GM19438 (cell line): ENCODE data around the gene TOM1L2.

Experiments
- ATAC-seq: cut with Tn5 transposase; IDR thresholded peaks from one replicate; pipeline ENCODE4 v1.9.1; 2021; ENCODE audit warnings: low read depth; ENCODE audit not compliant: unreplicated experiment

TOM1L2 gene

DNA sequence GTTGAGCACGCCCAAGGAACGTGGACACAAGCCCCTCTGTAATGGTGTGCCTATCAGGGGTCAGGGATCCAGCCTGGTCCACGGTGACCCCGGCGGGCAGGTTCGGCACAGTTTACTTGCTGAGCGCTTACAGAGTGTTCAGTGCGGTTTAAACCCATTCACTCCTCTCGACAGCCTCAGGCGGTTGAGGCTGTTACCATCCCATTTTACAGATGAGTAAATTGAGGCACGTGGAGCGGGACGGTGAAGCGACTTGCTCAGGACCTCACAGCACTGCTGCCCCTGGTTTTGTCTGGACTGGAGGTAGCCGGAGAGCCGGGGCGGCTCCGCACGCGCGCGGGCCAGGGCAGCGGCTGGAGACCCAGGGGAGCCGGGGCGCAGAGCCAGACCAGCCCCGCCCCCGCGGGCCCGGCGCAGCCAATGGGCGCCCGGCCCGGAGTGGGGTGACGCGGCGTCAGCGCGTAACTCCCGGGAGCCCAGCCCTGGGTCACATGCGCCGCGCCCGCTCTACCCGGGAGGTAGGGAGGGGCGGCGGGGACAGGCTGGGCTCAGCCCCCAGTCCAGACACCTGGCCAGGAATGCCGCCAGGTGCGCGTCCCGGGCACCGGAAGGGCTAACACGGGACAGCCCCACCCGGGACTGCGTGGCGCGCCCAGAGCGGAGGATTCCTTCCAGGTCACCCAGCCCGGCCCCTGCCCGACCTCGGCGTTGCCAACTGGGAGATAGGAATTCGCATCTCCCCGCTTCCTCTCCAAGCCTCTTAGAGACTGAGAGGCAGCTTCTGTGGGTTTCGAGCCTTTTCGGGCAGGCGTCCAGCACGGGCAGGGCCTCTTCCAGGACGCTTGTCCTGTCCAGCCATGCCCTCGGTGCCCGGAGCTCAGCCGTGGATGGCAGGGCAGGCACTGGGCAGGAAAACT is 132.2 kb downstream of the TOM1L2 start:
- peak; percentile 41 for ATAC-seq

GRCh38 chr17:17837966-17838962 is 133.9 kb downstream of the TOM1L2 start:
- ATAC-seq = no peak

DNA sequence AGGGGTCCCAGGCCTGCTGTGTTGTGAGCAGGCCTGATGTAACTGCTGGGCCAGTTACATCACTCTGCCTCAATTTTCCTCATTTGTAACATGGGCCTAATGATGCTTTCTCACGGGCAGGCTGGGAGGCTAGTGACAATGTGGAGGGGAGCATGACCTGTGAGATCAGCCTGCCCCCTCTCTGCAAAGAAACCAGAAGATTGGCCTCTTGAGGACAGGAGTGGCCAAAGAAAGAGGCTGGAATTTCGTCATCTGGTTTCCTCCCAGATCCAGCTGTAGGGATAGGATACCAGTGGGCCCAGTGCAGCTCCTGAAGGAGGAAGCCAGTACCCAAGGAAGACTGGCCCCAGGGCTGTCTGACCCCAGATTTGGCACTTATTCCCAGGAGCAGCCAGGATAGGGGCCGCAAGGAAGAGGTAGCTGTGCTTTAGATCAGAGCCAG is 134.8 kb downstream of the TOM1L2 start:
- no peak for ATAC-seq

DNA sequence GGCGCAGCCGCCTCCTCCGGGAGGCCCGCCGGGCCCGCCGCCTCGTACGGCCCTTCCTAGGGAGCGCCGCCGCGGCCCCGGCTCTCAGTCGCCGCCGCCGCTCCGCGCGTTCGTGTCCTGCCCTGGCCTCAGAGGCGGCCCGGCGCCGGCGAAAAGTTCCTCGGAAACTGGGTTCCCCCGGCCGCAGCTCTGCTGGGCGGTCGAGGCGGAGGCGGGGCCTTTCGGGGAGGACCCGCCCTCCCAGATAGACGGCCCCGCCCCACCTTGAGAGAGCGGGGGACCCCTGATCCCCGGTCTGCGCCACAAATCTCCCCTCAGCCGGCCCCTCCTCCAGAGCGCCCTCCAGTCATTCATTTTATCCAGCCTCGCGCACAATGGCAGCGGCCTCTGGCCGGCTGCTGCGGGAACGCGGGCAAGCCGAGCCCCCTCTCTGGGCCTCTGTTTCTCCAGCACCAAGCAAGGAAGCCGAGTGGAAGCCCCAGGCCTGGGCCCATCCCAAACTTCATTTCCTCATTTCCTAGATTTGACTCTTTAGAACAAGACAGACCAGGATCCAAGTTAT is 135.3 kb downstream of the TOM1L2 start, which contains the start of gene SREBF1:
Gene SREBF1, minus strand, starts transcription at position 169 of the 562 bp plus-strand sequence. CDS start 169 bp downstream, outside the sequence.
- peak; percentile 35 for ATAC-seq

DNA sequence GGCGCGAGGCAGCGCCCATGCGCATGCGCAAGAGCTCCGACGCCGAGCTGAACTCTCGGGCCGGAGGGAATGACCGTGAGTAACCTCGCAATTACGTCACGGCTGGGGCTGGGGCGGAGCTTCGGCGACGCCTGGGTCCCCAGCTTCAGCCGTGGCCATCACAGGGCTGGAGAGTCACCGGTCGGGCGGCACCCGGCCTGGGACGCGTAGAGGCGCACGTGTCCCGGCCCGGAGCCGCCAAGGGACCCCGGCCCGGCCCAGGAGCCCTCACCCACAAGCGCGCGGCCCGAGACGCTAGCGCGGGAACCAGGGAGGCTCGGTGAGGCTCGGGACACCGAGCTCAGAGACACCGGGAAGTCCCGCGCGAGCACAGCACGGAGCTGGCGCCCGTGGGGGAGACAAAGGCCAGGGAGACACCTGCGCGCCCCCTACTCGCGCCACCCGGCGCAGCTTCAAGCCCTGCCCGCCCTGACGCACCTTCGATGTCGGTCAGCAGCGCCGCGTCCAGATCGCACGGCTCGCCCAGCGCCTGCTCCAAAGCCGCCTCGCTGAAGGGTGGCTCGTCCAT is 135.9 kb downstream of the TOM1L2 start:
- ATAC-seq = peak; percentile 56

DNA sequence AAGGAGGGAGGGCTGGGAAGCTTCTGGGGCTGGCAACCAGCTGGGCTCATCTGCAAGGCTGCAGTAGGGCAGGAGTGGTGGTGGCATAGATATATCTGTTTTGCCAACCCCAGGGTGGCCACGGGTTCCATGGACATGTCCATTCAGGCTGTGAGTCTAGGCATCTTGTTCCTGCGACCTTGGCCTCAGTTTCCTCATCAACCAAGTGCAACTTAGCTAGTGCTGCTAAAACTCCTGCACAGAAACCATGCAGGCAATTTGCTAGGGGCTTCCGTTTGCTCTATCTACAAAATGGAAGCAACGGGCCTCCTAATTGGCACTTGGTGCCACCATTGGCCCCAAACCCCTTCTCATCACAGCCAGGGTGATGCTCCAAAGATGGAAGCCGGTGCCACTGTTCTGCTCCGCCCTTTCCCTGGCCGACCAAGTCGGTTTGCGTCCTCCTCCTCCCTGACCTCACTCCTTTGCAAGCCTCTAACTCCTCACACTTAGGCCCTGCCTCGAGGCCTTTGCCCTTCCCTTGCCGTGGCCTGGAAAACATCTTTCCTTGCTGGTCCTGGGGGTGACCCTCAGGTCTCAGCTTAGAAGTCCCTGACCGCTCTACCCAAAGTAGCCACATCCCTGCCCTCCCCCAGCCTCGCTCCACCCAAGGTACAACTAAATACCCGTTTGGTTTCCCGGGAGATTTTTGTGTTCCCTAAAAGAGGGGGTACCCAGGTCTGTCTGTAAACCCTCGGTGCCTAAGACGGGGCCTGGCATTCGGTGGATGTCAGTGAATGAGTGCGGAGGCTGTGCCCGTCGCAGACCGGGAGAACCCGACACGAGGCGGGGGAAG is 136.6 kb downstream of the TOM1L2 start:
- no peak for ATAC-seq

GRCh38 chr17:17834974-17835373 is 137.2 kb downstream of the TOM1L2 start:
- no peak for ATAC-seq

DNA sequence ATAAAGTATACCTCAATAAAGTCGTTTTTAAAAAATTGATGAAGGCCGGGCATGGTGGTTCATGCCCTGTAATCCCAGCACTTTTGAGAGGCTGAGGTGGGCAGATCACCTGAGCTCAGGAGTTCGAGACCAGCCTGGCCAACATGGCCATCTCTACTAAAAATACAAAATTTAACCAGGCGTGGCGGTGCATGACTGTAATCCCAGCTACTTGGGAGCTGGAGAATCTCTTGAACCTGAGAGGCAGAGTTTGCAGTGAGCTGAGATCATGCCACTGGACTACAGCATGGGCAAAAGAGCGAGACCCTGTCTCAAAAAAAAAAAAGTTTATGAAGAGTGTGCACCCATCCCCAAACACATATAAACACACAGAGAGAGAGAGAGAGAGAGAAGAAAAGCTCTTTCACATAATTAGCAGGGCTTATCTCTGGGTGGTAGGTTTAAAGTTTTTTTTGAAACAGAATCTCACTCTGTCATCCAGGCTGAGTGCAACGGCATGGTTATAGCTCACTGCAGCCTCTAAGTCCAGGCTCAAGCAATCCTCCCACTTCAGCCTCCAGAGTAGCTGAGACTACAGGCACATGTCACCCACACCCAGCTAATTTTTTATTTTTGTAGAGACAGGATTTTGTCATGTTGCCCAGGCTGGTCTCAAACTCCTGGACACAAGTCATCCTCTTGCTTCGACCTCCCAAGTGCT is 138.4 kb downstream of the TOM1L2 start:
- no peak for ATAC-seq

GRCh38 chr17:17832032-17832363 is 140.2 kb downstream of the TOM1L2 start:
- no peak for ATAC-seq

- ATAC-seq = no peak
These were observed 140.8 kb downstream of the TOM1L2 start for GRCh38 chr17:17831208-17832031.

GRCh38 chr17:17830740-17831207 is 141.4 kb downstream of the TOM1L2 start:
- no peak for ATAC-seq

GRCh38 chr17:17830269-17830567 is 142.0 kb downstream of the TOM1L2 start:
- ATAC-seq = no peak

- ATAC-seq = no peak
These were observed 144.2 kb downstream of the TOM1L2 start for GRCh38 chr17:17827826-17828621.

GRCh38 chr17:17826942-17827785 is 145.0 kb downstream of the TOM1L2 start:
- ATAC-seq = no peak

GRCh38 chr17:17826342-17826713 is 145.9 kb downstream of the TOM1L2 start:
- ATAC-seq = no peak

DNA sequence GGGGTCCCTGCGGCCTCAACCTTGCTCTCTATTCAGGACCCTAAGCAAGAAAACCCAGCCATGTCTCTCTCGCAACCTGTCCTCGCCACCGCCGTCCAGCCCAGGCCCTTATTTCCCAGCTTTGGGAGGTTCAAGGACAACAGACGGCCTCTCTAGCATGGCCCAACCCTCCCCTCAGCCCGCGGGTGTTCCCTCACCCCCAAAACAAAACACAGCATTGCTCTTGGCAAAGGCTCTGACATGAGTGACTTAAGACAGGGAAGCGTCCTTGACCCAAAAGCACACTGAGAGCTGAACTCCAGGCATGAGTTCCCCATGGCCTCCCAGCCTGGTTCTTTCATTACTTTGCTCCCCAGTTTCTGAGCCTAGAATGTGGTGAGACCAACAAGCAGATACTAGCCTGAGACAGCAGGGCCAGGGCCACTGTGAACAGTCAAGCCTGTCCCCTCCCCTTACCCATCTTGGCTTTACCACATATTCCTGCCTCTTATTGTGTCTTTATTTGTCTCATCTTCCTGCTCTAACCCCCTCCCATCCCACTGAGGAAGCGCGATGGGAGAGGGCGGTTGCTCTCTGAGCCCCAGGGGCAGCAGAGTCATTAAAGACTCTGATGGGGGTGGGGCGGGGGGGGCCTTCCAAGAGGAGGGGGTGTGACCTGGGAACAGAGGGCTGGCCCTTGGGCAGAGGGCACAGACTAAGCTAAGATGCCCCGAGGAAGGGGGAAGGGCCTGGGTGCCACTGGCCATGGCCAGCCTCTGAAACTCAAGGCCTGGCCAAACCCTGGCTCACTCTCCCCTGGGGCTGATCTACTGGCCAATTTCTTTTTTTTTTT is 147.2 kb downstream of the TOM1L2 start:
- ATAC-seq = no peak
